NCI-H187 treated with DMSO at 0.1 percent for 48 hours (cell line): ENCODE results near the gene YWHAE.
A peak's percentile ranks its signal among the peaks of the same experiment; 100 is the strongest.
"Not testable (repeated sequence)": the region's sequence is repeated elsewhere in the genome, so short reads cannot be mapped to it uniquely, and the experiment has no call there.

ENCODE experiments used
- DNase-seq: peaks from one replicate; lab custom pipeline; 2025; lab: John Stamatoyannopoulos, UW

The YWHAE gene

DNA sequence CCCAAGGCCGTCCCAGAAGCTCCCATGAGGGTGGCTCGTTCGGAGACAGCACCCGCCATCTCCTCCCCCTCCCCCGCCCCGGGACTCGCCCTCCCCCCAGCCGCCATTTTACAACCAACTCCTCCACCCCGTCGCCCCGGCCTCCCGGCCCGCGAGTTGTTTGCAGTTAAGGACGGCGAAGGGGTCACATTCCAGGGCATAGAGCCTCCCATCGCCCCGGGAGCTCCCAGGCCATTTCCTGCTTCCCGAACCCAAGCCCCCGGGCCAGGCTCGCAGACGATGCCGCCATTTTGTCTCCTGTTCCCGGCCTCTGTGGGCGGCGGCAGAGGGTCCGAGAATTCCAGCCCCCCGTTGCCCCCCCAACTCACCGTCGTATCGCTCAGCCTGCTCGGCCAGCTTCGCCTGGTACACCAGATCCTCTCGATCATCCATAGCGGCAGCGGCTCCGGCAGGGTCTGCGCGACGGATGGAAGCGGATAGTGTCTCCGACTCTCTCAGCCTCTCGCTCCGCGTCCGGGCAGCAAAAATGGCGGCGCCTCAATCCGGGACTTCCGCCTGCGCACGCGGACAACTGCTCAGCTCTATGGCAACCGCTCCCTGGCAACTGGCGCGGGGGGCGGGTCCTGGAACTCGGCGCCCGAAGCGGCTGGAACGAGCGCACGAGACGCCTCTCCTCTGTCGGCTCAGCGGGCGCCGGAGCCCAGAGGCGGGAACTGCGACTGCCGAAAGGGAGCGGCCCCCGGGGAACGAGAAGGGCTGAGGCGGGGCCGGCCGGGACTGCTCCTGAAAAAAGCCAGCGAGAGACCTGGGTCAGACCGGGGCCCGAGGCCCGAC lies at the start of gene YWHAE:
YWHAE (minus strand) TSS at position 544 of the 834 bp plus-strand sequence; CDS start at position 432, 112 bp downstream.
- DNase-seq: peak; percentile 71

DNA sequence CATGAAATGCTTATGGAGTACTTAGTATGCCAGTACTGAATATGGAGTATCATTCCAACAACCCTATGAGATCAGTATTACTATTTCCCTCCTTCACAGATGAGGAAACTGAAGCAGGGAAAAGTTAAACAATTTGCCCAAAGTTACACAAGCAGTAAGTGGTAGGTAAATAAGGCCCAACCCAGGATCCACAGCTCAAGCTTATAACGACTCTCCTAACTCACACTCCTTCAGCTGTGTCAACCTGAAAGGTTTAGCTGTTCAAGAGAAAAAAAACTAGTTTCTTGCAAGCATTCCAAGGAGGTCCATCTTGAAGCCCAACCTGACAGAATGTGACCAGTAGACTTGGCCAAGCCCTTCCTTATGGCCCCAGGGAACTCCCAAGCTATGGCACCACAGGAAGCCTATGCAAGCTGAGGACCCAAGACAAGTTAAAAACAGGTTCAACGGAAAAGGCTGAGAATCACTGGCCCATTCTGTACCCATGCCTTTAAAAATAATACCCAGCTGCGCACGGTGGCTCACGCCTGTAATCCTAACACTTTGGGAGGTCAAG lies 49.5 kb upstream of the YWHAE start:
- no peak for DNase-seq

DNA sequence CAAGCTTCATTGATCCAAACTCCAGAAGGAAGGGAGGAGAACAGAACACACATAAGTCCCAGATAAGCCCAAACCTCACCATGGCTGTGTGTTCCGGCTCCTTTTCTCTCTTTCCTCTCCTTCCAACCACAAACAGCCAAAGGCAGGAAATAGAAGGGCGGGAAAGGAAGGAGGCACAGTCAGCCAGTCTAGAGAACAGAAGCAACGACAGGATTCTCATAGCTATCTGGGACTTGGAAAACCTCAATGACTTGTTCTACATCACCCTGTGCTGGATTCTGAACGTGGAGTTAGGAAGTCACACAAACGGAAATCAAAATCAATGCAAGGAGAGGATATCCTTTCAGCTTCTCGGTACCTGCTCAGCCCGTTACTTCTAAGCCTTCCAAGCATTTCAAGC lies 47.0 kb upstream of the YWHAE start:
- no peak for DNase-seq

DNA sequence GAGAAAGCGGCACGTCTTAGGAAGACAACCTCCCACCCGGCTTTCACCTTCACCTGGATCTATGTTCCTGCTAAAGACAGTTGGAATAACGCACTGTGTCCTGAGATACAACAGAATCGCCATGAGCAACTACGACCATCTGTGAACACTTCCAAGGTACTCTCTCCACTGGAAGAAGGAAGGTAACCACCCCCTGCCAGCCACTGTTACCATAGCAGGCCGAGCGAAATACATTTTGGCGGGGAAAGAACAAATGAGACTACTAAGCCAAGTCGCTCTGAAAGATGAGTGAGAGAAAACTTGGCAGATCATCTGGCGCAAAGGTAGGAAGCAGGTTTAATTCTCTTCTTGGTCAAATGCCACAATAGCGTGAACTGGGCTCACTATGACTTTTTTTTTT lies 46.2 kb upstream of the YWHAE start:
- DNase-seq: no peak

DNA sequence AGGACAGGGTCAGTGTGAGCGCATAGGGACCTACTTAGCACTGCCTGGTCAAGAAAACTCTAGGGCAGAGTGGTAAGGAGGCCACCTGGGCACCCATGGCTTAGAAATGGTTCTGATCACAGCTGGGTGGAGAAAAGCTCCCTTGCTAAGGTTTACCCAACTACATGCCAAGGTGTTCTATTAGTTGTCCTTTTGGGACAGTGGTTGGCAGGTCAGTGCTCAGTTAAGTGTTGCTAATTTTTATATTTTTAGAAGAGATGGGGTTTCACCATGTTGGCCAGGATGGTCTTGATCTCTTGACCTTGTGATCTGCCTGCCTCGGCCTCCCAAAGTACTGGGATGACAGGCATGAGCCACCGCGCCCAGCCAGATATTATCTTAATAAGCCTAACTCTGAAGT lies 45.7 kb upstream of the YWHAE start:
- not testable (repeated sequence) for DNase-seq

DNA sequence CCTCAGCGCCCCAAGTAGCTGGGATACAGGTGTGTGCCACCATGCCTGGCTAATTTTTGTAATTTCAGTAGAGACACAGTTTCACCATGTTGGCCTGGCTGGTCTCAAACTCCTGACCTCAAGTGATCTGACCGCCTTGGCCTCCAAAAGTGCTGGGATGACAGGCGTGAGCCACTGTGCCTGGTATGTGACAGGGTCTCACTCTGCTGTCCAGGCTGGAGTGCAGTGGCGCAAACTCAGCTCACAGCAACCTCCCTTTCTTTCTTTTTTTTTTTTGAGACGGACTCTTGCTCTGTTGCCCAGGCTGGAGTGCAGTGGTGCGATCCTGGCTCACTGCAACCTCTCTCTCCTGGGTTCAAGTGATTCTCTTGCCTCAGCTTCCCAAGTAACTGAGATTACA lies 42.7 kb upstream of the YWHAE start:
- DNase-seq: not testable (repeated sequence)

DNA sequence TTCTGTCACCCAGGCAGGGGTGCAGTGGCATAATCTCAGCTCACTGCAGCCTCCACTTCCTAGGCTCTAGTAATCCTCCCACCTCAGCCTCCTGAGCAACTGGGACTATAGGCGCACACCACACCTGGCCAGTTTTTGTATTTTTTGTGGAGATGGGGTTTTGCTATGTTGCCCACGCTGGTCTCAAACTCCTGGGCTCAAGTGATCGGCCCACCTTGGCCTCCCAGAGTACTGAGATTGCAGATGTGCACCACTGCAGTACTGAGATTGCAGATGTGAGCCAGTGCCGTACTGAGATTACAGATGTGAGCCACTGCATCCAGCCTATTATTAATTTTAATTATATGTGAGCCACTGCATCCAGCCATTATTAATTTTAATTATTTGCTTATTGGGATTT lies 42.2 kb upstream of the YWHAE start:
- DNase-seq: no peak

DNA sequence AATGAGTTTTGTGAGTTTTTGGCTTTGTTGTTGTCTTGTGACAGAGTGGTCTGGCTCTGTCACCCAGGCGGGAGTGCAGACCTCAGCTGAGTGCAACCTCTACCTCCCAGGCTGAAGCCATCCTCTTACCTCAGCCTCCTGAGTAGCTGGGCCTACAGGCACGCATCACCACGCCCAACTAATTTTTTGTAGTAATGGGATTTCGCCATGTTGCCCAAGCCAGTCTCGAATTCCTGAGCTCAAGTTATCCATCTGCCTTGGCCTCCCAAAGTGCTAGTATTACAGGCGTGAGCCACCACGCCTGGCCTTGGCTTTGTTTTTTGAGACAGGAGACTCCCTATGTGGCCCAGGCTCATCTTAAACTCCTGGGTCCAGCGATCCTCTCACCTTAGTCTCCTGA lies 40.9 kb upstream of the YWHAE start:
- no peak for DNase-seq

DNA sequence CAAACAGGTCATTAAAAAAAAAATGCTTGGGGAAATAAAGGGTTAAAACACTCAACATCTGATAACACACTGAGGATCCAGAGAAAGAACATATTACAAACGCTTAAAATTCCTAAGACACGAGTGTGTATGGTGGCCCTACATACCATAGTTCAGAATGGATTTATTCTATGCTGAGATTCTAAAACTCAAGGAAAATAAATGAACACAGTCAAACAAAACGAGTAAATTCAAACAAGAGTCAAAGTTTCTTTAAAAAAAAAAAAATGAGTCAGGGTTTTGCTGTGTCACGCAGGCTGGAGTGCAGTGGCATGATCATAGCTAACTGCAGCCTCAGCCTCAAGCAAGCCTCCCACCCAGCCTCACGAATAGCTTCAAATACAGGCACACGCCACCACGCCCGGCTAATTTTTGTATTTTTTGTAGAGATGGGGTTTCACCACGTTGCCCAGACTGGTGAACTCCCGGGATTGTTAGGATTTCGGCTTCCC lies 38.6 kb upstream of the YWHAE start:
- no peak for DNase-seq

DNA sequence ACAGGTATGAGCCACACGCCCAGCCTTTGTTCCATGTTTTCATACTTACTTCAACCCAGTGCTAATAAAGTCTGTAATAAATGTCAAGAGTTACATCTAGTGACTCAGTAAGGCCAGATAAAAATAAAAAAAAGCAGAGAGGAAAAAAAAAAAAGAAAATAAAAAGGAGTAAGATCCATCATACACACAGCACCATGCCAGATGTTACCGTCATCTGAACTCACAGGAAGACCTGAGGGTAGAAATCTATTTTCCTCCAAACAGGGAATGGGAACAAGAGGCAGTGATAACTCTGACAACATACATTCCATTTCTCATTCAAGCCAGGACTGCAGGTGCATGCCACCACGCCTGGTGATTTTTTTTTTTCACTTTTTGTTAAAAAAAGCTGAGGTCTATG lies 35.3 kb upstream of the YWHAE start:
- DNase-seq: no peak

DNA sequence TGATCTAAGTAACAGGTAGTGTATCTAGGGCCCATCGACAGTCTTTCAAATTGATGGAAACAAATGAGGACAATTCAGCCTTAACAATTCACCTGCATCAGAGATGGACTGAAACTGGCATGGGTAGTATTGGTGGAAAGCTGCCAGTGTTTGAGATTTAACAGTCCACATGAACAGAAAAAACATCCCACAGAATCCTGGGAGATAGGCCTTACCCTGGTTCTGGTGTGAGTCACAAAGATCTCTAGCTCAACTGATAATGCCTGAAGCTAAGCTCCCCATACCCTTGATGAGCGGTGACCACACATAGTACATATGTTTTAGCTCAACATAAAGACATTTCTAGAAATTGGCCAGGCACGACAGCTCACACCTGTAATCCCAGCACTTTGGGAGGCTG lies 34.1 kb upstream of the YWHAE start:
- no peak for DNase-seq

DNA sequence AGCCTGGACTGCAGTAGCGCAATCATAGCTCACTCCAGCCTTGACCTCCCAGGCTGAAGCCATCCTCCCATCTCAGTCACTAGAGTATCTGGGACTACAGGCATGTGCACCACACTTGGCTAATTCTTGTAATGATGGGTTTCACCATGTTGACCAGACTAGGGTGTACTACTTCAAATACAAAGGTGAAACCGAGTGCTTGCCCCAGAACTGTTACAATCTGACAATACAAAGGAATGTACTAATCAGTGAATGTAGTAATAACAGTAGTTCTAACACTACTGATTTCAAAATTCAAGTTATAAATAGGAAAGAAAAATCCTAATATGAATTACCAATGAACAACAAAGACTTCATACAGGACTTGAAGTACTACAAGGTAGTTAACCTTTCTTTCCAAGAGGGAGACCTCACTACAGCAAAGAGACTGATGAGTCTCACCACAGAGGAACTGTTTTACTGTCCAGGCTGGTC lies 31.6 kb upstream of the YWHAE start:
- no peak for DNase-seq

DNA sequence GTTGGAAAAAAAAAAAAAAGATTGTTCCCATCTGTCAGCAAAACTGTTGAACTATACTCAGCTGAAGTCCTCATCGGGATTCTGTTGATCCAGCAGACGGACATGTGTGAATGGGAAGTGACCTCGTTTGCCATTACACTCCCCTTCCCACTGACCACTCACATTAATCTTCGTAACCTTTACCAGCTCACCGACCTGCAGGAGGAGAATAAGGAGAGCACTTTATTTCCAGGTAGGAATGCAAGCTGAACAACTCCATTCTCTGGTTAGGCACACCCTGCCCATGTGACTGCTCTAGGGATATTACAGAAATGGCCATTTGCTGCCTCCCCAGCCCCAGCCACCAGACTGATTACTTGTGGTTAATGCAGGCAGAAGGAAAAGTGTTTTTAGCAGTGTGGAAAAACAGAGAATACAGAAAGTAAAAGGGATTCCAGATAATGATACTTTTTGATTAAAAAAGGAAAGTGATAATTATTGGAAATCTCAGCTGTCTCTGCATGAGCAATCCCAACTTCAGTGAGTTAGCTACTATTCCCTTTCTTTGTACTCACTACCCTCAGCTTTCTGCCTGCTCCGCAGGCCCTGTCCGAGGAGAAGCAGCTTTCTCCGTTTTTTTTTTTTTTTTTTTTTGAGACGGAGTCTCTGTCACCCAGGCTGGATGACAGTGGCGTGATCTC lies 23.6 kb upstream of the YWHAE start:
- no peak for DNase-seq

DNA sequence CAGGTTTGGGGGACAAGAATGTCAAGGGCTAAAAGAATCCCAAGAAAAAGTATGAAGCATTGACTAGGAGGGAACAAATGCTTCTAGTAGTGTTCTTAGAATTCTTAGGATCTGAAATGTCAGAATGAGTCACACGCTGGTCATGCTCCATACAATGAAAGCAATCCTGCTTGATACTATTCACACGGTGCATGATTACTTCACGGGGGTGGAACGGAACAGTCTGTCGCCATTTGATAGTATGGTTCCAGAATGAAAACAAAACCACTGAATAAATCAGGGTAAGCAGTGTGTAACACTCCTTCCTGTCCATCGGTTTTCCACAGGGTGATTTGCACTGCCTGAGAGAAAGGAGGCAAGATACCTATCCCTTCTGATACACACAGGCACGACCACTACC lies 22.9 kb upstream of the YWHAE start:
- DNase-seq: no peak

DNA sequence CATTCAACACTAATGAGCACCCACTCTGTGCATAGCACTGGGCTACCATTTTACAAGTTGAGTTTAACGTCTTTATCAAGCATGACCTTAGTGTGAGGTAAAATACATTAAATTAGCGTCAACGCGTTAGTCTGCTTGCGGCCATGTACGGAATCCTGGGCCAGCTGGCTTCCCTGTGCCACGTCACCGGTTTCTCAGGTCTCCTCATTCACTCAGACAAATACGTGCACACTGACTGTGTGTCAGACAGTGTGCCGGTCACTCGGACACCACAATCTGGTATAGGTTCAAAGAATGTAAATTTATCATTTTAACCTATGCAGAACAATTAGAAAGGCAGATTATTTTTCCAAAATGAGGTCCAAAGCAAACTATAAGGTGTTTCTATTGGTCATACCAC lies 21.4 kb upstream of the YWHAE start:
- no peak for DNase-seq

DNA sequence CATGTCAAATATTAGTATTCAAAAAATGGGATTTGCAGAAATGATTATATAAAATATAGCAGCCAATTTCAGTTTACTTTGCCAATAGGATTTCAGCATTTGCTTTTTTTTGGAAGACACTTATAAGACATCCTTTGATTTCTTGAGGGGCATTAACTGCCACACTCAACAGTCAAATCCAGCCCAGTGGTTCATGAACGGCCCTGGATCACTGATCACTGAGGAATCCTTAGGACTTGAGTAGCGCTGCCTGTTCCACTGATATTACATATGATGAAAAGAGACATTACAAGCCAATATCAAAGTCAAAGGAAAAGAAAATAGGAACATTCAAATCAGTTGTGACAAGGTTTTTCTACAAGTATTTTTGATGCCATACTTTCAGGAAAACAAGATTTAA lies 21.0 kb upstream of the YWHAE start:
- no peak for DNase-seq

DNA sequence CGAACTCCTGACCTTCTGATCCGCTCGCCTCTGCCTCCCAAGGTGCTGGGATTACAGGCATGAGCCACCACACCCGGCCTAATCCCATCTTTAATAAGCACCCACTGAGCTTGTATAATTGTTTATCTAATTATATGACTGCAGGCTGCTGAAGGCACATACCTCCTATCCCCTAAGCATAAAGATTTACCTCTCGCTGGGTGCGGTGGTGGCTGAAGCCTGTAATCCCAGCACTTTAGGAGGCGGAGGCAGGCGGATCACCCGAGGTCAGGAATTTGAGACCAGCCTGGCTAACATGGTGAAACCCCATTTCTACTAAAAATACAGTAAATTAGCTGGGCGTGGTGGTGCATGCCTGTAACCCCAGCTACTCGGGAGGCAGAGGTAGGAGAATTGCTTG lies 20.1 kb upstream of the YWHAE start:
- DNase-seq: no peak

DNA sequence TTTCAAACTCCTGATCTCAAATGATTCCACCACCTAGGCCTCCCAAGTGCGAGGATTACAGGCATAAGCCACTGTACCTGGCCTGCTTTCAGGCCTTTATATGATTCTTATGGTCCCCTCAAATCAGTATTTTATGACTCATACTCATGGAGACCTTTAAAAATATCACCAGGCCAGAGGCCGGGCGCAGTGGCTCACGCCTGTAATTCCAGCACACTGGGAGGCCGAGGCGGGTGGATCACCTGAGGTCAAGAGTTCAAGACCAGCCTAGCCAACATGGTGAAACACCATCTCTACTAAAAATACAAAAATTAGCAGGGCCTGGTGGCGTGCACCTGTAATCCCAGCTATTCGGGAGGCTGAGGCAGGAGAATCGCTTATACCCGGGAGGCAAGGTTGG lies 18.5 kb upstream of the YWHAE start:
- DNase-seq: not testable (repeated sequence)

DNA sequence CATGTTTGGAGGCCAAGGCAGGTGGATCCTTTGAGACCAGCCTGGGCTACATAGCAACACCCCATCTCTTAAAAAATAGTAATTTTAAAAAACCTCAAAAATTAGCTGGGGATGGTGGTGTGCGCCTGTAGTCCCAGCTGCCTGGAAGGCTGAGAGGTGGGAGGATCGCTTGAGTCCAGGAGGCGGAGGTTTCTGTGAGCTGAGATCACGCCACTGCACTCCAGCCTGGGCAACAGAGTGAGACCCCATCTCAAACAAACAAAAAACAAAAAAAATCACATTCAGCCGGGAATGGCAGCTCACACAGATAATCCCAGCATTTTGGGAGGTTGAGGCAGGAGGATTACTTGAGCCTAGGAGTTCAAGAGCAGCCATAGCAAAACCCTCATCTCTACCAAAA lies 16.4 kb upstream of the YWHAE start:
- DNase-seq: no peak

DNA sequence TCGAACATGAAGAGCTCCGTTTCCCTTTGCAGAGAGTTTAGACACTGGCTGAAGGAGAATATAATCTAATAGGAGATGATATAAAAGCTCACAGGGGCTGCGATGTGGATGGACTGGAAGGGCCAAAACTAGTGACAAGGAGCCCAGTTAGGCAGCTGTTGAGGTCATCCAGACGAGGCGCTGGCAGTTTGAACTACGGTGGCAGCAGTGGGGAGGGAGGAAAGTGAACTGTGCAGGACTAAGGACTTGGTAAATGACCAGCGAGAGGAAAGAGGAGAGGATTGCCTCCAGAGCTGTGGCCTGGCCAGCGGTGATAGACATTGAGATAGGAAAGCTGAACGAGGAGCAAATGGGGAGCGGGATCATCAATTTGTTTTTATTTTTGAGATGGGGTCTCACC lies 14.6 kb upstream of the YWHAE start:
- DNase-seq: no peak

DNA sequence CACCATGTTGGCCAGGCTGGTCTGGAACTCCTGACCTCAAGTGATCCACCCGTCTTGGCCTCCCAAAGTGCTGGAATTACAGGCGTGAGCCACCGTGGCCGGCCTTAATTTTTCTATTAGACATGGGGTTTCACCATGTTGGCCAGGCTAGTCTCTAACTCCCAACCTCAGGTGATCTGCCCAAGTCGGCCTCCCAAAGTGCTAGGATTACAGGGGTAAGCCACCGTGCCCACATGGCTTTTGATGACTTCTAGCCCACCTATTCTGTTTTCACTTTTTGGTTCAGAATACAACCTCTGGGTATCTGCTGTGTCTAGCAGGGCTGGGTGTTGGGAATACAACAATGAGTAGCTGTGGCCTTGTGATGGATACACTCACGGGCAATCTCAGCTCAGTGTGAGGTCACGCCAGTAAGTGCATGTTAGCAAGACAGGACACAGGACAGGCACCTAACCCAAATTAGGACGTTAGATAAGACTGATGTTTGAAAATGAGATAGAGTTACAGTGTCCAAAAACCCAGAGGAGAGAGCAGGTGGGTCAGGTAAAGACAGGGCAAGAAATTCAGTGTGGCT lies 14.1 kb upstream of the YWHAE start:
- no peak for DNase-seq

DNA sequence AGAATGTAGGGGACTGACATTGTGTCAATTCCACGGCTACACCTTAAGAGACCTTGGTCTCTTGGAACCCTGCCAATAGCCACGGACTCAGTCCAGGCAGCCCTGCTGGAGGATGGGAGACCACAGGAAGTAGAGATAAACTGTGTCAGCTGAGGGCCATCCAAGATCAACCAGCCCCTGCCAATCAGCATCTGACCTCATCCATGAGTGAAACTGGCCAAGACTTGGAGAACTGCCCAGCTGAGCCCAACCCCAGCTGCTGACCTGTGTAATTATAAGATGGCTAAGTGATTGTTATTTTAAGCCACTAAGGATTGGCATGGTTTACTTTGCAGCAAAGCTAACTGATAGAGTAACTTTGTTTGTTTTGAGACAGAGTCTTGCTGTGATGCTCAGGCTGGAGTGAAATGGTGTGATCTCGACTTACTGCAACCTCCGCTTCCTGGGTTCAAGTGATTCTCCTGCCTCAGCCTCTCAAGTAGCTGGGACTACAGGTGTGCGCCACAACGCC lies 13.3 kb upstream of the YWHAE start:
- no peak for DNase-seq
